GM12875 (cell line): Measurements from ENCODE around the gene SORCS1.

ENCODE experiments used
- H3K4me3 ChIP-seq: one replicate; pipeline ENCODE4 v1.5.1; 2011; ENCODE audit warnings: low read depth, low read length, control low read depth
- TF ChIP-seq, protein P1 (sequence below): IDR thresholded peaks from 2 replicates; pipeline ENCODE4 v1.5.1; 2011; ENCODE audit warnings: low read depth, mild to moderate bottlenecking, control low read depth, inconsistent platforms, low read length, moderate library complexity, borderline replicate concordance; ENCODE audit not compliant: insufficient read depth

SORCS1 gene

DNA sequence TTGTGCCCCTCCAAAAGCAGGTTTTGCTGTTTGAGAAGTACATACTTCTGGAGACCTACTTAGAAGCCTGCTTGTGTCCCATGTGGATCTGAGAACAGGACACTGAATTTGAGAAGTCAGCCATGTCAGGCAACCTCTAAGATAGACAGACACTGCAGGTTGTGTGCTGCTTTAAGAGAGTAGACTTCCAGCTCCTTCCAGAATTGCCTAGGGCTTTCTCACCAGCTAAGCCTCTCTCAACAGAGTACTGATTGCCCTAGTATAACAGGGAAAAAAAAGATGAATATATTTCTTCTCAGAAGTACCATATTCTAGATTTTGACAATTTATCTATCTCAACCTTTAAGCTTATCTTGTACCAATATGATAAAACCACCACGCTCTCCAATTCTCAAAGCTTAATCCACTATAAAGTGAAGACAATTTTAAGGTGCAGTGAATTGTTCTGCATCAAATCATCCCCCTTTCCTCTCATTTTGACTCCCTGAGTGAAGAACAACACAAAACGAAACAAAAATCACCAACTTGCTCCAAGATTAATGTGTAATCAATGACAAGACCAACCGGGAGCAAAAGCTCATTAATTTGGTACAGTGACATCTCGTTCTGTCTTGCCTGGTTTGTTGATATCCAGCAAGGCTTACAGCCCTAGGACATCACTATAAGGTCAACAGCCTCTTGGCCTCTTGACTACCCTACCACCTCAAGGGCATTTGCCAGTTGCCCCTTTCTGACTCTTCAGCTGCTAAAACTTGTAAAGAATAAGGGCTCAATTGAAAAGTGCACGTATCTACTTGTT lies 214.6 kb downstream of the SORCS1 start:
- no peak overlapping the region for H3K4me3 ChIP-seq
- TF ChIP-seq, protein P1, sequence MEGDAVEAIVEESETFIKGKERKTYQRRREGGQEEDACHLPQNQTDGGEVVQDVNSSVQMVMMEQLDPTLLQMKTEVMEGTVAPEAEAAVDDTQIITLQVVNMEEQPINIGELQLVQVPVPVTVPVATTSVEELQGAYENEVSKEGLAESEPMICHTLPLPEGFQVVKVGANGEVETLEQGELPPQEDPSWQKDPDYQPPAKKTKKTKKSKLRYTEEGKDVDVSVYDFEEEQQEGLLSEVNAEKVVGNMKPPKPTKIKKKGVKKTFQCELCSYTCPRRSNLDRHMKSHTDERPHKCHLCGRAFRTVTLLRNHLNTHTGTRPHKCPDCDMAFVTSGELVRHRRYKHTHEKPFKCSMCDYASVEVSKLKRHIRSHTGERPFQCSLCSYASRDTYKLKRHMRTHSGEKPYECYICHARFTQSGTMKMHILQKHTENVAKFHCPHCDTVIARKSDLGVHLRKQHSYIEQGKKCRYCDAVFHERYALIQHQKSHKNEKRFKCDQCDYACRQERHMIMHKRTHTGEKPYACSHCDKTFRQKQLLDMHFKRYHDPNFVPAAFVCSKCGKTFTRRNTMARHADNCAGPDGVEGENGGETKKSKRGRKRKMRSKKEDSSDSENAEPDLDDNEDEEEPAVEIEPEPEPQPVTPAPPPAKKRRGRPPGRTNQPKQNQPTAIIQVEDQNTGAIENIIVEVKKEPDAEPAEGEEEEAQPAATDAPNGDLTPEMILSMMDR: no peak

DNA sequence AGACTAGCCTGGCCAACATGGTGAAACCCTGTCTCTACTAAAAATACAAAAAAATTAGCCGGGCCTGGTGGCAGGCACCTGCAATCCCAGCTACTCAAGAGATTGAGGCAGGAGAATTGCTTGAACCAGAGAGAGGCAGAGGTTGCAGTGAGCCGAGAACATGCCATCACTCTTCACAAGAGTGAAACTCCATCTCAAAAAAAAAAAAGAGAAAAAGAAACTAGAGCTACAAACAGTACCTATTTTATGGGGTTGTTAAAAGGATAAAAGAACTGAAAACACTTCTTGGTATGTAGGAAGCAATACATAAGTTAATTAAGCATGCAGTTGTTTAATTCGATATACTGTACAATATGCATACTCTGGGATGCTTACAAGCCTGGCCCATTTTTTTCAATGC lies 216.9 kb downstream of the SORCS1 start:
- TF ChIP-seq, protein P1: no peak
- no peak overlapping the region for H3K4me3 ChIP-seq

DNA sequence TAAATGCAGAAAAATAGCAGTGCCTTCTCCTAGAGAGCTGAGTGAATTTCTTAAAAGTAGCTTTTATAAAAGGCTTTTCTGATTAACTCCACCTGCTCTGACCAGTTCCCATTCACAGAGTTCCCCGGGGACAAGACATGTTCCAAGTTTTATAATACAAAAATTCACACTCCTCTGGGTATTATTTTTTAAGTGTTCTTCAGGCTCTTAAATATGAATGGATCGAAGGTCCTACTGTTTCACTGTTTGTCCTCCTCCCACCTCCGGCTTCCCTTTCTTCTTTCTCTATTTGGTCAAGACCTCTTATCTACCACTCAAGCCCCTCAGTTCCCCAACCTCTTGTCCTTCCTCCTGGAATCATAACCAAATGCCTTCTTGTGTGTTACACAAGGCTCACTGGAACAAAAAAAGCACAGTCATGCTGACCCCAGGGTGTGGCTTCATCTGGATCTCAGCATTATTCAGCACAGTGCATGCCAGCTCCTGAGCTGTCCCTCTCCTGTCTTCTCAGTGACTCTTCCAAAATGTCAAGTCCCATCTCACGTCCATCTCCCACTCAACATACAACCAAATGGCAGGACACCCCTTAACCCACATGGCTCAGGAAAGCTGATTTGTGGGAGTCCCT lies 222.4 kb downstream of the SORCS1 start:
- TF ChIP-seq, protein P1: no peak
- H3K4me3 ChIP-seq: no peak overlapping the region

DNA sequence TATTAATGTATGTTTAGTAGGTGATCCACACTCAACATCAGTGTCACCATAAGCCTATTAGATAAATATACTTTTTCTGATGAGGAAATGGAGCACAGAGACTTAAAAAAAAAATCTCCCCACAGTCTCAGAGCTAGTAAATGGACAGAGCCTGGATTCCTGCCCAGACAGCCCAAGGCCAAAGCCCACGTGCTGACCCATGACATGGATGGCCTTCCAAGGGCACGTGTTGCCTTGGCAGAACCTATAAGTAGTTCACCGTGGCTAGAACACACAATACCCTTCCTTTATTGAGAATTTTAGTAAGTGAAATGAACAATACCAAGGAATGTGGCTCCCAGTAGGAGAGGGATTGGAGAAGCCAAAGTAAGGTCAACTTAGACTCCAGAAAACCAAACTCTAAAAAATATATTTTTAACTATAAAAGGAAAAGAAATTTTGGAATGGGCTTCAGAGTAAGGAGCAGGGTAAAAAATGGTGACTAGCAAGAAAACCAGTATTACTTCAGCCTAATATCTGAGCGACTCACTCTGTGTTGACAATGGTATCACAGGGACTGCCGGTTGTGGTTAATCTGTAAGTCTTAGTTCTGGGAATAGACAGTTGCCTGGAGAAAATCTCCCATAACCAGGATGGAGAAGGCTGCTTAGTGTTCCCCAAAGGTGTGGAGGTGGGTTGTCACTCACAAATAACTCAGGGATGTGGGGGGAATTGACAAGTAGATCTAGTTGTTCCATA lies 223.0 kb downstream of the SORCS1 start:
- TF ChIP-seq, protein P1: no peak
- no peak overlapping the region for H3K4me3 ChIP-seq

DNA sequence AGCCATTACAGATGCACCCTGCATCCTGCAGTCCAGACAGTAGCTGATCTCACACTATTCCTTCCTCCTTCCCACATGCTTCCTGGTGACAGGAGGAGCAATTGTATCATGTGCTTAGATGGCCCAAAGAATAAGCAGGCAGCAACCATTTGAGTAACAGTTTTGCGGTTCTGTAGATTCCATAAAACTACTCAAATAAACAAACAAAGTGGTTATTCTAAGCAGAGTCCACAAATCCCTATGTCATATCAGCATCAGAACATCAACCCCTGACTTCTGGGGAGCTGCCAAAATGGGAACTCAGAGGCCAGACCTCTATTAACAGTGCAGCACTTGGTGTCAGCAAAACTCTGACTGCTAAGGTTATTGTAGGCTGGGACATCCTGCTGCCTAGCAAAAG lies 226.0 kb downstream of the SORCS1 start:
- no peak overlapping the region for H3K4me3 ChIP-seq
- TF ChIP-seq, protein P1: no peak

DNA sequence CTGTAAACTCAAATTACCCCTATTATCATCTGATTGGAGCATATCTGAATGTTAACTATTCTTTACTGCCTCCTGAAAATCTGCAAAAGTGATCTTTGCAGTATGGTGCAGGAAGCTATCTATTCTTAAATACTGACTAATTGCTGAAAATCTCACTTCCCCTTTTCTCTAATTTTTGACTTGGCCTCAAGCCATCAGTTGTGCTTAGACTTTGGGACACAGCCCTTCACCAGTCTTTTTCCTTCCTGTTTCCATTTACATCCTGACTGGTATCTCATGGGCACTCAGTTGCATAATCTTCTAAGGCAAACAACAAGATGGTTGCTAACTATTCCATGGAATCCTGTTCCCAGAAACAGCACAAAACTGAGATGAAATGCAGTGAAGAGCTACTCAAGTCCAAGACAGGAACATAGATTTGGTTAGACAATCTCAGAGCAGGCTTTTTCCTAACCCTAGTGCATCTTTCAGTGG lies 228.5 kb downstream of the SORCS1 start:
- no peak overlapping the region for H3K4me3 ChIP-seq
- TF ChIP-seq, protein P1: no peak
